Stromal cell of bone marrow (primary cell): ENCODE measurements around the gene ARID4B.
"Not testable (repeated sequence)": the region's sequence is repeated elsewhere in the genome, so short reads cannot be mapped to it uniquely, and the experiment has no call there.

Experiments used
- DNase-seq: peaks from one replicate; pipeline ENCODE4 v3.0.0-alpha.2; 2012; ENCODE audit warnings: low read depth

The ARID4B gene, protein sequence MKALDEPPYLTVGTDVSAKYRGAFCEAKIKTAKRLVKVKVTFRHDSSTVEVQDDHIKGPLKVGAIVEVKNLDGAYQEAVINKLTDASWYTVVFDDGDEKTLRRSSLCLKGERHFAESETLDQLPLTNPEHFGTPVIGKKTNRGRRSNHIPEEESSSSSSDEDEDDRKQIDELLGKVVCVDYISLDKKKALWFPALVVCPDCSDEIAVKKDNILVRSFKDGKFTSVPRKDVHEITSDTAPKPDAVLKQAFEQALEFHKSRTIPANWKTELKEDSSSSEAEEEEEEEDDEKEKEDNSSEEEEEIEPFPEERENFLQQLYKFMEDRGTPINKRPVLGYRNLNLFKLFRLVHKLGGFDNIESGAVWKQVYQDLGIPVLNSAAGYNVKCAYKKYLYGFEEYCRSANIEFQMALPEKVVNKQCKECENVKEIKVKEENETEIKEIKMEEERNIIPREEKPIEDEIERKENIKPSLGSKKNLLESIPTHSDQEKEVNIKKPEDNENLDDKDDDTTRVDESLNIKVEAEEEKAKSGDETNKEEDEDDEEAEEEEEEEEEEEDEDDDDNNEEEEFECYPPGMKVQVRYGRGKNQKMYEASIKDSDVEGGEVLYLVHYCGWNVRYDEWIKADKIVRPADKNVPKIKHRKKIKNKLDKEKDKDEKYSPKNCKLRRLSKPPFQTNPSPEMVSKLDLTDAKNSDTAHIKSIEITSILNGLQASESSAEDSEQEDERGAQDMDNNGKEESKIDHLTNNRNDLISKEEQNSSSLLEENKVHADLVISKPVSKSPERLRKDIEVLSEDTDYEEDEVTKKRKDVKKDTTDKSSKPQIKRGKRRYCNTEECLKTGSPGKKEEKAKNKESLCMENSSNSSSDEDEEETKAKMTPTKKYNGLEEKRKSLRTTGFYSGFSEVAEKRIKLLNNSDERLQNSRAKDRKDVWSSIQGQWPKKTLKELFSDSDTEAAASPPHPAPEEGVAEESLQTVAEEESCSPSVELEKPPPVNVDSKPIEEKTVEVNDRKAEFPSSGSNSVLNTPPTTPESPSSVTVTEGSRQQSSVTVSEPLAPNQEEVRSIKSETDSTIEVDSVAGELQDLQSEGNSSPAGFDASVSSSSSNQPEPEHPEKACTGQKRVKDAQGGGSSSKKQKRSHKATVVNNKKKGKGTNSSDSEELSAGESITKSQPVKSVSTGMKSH (N-terminal part only)

DNA sequence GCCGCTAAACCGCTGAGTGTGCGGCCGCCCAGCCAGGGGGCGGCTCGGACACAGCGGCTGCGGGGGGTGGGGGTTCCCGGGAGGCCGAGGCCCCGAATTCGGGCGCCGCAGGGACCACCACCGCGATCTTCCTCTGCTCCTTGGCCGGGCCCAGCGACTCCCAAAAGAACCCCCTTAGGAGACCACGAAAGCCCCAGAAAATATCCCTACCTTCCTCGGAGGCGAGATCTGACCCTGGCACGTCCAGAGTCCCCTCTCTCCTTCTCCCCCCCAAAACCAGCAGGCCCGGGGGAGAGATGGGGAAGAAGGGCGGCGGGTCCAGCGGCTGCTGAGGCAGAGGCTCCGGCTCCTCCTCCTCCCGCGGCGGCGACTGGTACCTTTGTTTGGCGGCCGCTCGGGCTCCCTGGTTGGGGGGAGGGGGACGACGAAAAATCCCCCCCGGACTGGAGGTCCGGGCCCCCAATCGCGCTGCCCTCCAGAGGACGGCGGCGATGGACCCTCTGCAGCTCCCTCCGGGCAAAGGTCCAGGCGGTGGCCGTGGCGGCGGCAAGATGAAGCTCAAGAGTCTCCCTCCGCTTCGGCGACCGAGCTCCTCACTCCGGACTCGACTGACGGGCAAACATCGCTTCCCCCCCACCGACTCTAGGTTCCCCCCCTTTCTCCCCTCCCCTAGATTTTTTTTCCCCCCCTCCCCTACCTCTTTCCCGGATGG, at the start of gene ARID4B:
ARID4B (minus strand) TSS at position 621 of the 712 bp plus-strand sequence. CDS start 1,260 bp downstream, outside the sequence.
- DNase-seq = no peak

DNA sequence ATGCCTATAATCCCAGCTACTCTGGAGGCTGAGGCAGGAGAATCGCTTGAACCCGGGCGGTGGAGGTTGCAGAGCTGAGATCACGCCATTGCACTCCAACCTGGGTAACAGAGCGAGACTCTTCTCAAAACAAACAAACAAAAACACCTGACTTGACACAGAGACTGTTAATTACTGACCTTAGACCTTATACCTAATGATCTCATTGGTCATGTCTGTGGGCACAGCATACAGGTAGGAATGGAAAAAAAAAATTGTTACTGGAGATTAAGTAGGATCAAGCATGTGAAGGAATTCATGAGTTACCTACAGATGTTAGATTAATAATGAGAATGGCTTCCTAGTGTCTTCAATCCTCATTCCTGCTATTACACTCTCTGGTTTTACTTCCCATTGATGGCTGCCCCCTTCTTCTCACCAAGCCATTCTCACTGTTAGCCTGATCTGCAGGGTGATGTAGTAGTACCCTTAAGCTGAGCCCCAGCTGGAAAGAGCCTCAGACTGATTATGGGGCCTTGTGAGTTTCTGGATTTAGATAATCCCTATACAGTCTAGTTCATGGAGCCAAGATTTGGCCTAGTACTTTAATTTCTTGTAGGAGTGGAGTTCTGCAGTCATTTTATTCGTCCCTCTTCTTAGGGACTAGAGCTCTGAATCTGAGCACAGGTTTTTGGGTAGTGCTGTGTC, 48.1 kb upstream of the ARID4B start:
- no peak for DNase-seq

DNA sequence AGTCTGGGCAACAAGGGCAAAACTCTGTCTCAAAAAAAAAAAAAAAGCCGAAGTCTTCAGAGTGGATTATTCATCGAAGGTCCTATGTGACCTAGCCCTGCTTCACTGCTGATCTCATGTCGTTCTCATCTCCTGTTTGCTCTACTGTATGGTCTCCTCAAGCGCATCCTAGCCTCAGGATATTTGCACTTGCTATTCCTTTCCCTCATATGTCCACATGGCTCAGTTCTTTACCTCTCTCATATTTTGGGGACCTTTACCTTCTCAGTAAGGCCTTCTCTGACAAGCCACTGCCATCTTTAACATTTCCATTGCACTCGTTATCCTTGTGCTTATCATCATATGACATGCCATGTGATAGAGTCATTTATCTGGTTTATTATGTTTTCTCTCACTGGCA, 41.8 kb upstream of the ARID4B start:
- no peak for DNase-seq

DNA sequence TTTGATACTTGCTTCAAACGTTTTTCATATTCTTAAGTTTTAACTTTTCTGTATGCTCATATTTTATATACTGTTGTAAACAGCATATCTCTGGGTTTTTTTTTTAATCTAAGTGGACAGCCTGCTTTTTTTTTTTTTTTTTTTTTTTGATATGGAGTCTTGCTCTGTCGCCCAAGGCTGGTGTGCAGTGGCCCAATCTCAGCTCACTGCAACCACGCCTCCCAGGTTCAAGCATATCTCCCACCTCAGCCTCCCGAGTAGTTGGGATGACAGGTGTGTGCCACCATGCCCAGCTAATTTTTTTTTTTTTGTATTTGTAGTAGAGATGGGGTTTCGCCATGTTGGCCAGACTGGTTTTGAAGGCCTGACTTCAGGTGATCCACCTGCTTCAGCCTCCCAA, 40.4 kb upstream of the ARID4B start:
- no peak for DNase-seq

DNA sequence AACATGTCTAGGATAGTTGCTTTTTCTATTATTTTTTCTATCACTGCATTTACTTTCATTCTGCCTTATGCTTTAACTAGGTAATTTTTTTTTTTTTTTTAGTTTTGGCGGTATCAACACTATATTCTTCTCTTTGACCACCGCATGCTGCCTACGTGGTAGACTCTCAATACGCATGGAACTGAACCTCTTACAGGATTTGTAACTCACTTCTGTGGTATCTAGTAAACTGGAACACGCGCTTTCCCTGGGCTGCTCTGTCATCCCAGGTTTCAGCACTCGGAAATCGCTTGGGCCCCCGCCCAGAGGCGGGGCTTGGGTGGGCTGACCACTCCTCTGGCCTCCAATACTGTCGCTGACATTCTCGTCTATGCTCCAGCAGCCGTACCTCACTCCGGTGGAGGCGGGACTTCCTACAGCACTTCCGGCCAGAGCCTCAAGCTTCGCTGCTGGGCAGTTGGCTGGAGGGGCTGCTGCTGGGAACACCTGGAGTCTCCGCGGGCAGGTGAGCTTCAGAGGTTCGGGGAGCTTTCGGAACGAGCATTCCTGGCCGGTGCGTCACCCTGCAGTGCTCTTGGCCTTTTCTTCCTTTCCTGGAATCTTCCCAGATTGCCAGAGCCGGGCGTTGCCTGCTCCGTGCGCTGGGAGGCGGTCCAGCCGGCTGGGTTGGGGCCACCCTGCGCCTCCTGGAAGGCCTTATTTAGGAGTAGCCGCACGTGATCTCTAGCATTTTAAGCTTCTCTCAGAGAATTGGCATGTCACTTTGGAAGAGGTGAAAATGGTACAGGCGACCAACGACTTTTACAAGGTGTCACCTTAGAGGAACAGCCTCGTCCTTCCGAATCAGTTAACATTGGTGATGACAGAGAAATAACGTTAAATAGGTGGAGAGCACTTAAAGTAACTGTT, 39.3 kb upstream of the ARID4B start, which contains the start of gene TBCE:
TBCE (plus strand) TSS at position 428 of the 909 bp plus-strand sequence. CDS start 12,623 bp downstream, outside the sequence.
- peak; percentile 96 for DNase-seq

DNA sequence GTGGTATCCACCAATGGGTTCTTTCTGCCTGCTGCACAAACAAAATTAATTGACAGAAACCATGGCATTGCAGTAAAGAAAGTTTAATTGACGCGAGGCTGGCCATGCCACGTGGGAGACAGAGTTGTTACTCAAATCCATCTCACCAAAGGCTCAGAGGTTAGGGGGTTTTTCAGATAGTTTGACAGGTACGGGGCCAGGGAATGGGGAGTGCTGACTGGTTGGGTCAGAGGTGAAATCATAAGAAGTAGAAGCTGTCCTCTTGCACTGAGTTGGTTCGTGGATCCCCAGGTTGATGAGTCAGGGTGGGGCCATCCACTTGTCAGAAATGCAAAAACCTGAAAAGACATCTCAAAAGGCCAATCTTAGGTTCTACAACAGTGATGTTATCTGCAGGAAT, 38.3 kb upstream of the ARID4B start:
- no peak for DNase-seq

DNA sequence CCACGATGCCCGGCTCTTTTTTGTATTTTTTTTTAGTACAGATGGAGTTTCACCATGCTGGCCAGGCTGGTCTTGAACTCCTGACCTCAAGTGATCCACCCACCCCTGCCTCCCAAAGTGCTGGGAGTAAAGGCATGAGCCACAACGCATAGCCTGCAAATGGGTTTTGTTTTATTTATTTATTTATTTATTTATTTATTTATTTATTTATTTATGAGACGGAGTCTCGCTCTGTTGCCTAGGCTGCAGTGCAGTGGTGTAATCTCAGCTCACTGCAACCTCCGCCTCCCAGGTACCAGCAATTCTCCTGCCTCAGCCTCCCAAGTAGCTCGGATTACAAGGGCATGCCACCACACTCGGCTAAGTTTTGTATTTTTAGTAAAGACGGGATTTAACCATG, 36.2 kb upstream of the ARID4B start:
- DNase-seq = not testable (repeated sequence)

DNA sequence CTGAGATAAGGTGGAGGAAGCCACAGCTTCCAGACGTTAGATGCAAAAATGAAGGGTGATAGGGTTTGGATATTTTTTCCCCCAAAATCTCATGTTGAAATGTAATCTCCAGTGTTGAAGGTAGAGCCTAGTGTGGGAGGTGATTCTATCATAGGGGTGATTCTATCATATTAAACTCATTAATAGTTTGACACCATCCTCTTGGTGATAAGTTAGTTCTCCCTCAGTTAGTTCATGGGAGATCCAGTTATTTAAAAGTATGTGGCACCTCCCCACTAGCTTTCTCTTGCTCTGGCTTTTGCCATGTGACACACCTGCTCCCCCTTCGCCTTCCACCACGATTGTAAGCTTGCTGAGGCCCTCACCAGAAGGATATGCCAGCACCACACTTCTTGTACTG, 30.9 kb upstream of the ARID4B start:
- no peak for DNase-seq

DNA sequence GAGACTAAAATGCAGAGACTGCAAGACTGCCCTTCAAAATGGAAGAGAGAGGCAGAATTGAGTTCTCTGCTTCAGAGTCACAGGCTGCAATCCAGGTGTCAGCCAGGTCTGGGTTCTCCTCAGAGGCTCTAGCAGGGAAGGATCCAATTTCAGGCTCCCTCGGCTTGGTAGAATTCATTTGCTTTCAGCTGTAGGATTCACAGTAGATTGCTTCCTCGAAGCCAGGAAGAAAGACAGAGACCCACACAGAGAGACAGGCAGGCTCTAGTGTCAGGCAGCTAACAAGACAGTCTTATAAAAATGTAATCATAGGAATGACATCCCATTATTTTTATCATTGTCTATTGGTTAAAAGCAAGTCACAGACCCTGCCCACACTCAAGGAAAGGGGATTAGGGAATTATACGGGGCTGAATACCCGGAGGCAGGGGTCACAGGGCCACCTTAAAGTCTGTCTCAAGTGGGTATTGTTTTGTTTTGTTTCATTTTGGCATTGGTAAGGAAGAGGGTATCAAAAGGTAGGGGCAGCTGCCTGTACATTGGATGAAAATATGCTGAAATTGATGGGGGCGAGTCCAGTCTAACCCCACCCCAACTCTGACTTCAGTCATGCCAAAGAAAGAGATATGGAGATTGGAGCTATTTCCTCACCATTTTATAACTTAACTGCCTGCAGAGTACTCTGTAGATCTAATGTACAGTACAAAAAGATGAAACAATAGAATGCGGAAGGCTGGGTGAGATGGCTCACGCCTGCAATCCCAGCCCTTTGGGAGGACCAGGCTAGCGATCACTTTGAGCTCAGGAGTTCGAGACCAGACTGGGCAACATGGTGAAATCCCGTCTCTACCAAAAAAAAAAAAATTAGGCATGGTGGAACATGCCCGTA, 29.8 kb upstream of the ARID4B start:
- DNase-seq = no peak

DNA sequence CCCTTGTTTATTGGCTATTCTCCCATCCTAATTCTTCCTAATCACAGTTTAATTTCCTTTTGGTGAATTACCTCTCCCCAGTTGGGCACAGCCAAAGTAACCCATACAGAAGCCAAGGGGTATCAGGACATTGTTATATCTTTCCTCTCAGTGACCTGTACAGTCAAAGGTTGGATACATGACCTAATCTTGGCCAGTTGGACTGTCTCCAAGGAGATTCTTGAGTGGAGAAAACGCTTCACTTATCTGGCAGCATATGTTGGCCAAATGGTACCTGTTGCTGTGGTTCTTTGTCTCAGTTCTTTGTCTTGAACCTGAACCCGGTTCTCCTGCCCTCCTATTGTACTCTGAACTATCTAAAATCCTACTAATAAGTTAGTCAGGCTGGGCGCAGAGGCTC, 23.9 kb upstream of the ARID4B start:
- no peak for DNase-seq

DNA sequence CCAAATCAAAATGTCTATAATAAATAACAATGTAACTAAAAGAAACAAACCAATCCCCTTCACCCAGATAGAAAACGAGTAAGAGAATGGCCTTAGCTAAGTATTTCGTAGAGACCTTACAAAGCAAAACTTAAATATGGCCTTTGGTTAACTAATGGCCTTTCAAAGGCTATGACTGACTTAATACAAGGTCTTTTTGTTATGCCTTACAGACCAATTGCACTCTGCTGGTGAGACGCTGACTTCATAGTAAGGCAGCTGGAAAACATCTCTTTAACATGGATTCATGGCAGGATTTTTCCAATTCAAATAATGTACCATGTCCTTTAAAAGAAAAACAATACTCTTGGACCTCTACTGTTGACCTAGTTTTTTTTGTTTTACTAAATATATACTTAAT, 23.5 kb upstream of the ARID4B start:
- no peak for DNase-seq

DNA sequence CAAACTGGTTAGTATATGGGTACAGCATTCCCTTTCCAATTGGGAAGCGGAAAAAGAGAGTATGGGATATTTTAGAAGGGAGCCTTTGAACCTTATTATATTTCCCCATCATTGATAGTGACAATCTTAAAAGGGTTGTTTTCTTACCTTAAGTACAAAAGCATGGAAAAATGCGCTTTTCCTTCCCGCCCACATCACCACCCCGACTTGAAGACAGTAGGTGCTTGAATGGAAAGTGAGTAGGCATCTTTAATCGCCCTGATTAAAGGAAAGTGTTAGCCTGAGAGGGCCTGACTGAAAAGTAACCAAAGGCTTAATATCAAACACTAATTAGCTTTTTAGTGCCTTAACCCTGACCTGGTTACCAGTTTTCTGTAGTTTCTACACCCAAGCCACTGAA, 15.7 kb upstream of the ARID4B start:
- no peak for DNase-seq

DNA sequence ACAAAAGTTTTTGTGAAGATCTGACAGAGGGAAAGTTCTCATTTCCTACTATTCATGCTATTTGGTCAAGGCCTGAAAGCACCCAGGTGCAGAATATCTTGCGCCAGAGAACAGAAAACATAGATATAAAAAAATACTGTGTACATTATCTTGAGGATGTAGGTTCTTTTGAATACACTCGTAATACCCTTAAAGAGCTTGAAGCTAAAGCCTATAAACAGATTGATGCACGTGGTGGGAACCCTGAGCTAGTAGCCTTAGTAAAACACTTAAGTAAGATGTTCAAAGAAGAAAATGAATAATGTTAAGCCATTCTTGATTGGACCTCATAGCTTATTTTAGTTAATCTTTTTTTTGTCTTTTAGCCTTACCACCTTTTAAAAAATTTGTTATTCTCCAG, 14.5 kb upstream of the ARID4B start:
- DNase-seq = no peak

DNA sequence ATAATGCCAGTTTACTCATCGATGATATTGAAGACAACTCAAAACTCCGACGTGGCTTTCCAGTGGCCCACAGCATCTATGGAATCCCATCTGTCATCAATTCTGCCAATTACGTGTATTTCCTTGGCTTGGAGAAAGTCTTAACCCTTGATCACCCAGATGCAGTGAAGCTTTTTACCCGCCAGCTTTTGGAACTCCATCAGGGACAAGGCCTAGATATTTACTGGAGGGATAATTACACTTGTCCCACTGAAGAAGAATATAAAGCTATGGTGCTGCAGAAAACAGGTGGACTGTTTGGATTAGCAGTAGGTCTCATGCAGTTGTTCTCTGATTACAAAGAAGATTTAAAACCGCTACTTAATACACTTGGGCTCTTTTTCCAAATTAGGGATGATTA, 14.1 kb upstream of the ARID4B start:
- no peak for DNase-seq

DNA sequence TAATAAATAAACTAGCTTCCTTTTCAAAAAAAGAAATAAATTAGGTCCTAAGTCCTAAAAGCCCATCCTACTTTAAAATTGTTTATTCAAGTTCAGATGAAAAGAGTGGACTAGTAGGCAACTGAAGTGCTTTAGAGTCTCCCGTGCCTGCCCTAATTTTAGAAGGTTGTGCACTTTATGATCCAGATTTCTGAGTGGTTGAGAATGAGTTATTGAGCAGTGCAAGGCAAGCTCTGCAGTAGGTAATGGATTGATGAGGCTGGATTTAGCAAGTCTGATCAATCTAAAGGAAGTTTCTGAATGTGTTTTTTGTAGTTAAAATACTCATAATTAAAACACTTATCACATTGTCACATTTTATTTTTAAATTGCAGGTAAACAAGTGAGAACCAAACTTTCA, 13.4 kb upstream of the ARID4B start:
- DNase-seq = no peak

DNA sequence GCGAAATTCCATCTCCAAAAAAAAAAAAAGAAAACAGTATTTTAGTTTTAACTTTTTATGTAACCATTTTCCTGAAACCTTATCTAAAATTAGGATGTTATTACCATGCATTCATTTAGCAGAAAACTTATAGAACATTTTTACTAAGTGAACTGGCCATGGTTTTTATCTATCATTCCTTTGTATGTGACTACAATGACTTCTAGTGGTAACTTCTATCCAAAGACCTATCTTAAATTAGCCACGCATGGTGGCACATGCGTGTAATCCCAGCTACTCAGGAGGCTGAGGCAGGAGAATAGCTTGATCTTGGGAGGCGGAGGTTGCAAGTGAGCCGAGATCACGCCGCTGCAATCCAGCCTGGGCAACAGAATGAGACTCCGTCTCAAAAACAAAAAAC, 11.8 kb upstream of the ARID4B start:
- DNase-seq = no peak

DNA sequence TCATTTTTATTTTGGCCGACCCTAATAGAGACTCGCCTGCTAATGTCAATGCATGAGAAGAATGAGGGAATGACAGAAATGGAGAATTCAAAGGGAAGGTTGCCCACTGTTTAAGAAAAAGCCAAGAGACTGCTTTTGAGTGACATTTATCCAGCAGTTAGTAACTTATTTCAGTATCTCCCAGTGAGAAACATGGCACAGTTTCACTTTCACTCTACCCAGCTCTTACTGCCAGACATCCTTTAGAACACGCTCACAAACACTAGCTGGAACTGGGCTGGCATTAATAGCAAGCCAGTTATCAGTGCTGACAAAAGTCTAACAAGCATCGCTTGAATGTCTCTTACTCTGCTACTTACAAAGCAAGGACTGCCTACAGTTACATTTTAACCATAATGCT, 8.9 kb upstream of the ARID4B start:
- DNase-seq = no peak

DNA sequence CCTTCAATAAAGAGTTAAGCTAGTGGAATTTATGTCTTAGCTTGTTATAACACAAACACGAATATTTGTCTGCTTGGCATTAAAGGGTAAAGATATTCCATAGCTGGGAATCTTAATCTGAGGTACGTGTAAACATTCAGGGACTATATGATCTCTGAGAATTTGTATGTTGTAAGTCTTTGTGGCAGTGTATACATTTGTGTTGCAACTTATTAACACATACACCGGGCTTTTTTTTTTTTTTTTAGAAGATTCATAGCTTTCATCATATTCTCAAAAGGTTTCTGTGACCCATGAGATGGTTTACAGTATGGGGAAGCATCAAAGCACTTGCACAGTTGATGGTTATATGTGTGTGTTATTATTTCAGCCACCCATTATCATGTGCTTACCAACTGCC, 3.4 kb upstream of the ARID4B start:
- DNase-seq = no peak

DNA sequence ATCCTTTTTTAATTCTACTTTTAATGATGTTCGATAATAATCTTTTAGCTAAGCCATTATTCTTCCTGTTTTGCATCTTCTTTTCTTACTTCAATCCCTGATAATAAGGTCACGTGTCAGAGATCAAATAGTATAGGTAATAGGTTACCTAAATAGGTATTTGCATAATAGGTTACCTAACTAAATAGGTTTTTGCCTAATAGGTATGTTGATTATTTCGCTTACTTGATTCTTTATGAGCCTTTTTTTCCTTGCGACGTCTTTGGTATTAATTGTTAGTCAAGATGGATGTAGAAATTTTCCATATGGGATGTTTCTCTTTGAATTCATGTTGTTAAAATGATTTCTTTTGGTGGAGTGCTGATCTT, 2.9 kb upstream of the ARID4B start:
- no peak for DNase-seq
